Peyer's patch (tissue), 4 donors: ENCODE data around the gene CASS4. TPM values are rescaled to one million over a fixed set of nuclear protein-coding genes. Genes with fewer than 3 reads are reported as not detected.

Experiments
- DNase-seq, 3 donors: peaks; one replicate each; pipeline ENCODE4 v3.0.0-alpha.2; 2017 to 2019
- H3K27ac ChIP-seq, 4 donors: fragments of 200-600 bp; sonication (generic); one replicate each; pipeline ENCODE4 v1.5.1; 2016 to 2019
- H3K27me3 ChIP-seq, 2 donors: fragments of 200-600 bp; sonication (generic); one replicate each; pipeline ENCODE4 v1.5.1; 2019
- H3K36me3 ChIP-seq, 3 donors: fragments of 200-600 bp; sonication (generic); one replicate each; pipeline ENCODE4 v1.5.1; 2016 to 2019
- H3K4me1 ChIP-seq, 4 donors: fragments of 200-600 bp; sonication (generic); one replicate each; pipeline ENCODE4 v1.5.1; 2016 to 2019
- H3K4me3 ChIP-seq, 4 donors: fragments of 200-600 bp; sonication (generic); 1 replicate in 3 of 4; 2 replicates in 1 of 4; pipeline ENCODE4 v1.5.1; 2016 to 2019; ENCODE audit warnings: mild to moderate bottlenecking in 1 of 4
- H3K9me3 ChIP-seq, 4 donors: fragments of 200-600 bp; sonication (generic); one replicate each; pipeline ENCODE4 v1.5.1; 2016 to 2019; ENCODE audit warnings: mild to moderate bottlenecking in 1 of 4
- CTCF ChIP-seq, 6 experiments: fragments of 450-650 bp in 4 of 6; fragments of 200-600 bp in 2 of 6; sonication (generic) in 1 of 6; IDR thresholded peaks; one replicate each; pipeline ENCODE4 v1.5.1; 2017 to 2019; ENCODE audit warnings: antibody characterized with exemption in 6 of 6, mild to moderate bottlenecking in 3 of 6, moderate library complexity in 1 of 6
- POLR2A ChIP-seq, 2 donors: fragments of 450-650 bp; IDR thresholded peaks; one replicate each; pipeline ENCODE4 v1.5.1; 2017; ENCODE audit warnings: antibody characterized with exemption in 2 of 2, mild to moderate bottlenecking in 2 of 2, moderate library complexity in 2 of 2
- total RNA-seq, 4 donors: library from RNA; depleted of rRNA; stranded (reverse); fragments of >200 nt; gene quantifications; one replicate each; pipeline ENCODE4 v1.1.0, GENCODE V29; 2016

The CASS4 gene
- total RNA-seq, 4 donors from 2014 or later, result 0.47 to 3.3 (median 1.2) TPM

GRCh38 chr20:56468316-56469076, 56.4 kb downstream of the CASS4 start, which contains the start of gene RTF2:
Gene RTF2, plus strand, starts transcription at chr20:56468627. Its CDS starts 71 bp downstream, at chr20:56468698.
- Histone ChIP-seq H3K27ac (peak within 1 kb of the TSS; percentile 80 to 88 (median 84)), H3K27me3 (no peaks in the 10 kb centered on the region), H3K4me1 (peaks cover 0 to 12% (median 5%) of the 10 kb centered on the region in 4 donors), H3K4me3 (peak within 1 kb of the TSS; percentile 60 to 76 (median 74)), H3K9me3 (no peaks in the 10 kb centered on the region), H3K36me3 (peaks cover 0 to 9% (median 0%) of the 10 kb centered on the region in 3 donors)
- peak; percentile 90 to 97 (median 96) for DNase-seq
- TF ChIP-seq CTCF (IDR thresholded peaks at IDR 0.05) (no peak), POLR2A (IDR thresholded peaks at IDR 0.05) (peak; percentile 54 to 64)

- peak overlapping the region; percentile 80 to 88 (median 84) for H3K27ac ChIP-seq
- TF ChIP-seq POLR2A (IDR thresholded peaks at IDR 0.05) (no peak), CTCF (IDR thresholded peaks at IDR 0.05) (no peak)
These were observed 57.0 kb downstream of the CASS4 start for GRCh38 chr20:56469077-56469449.

GRCh38 chr20:56483970-56484369, 71.9 kb downstream of the CASS4 start:
- H3K9me3 ChIP-seq, result no peaks in the 10 kb centered on the region
- H3K36me3 ChIP-seq, result peaks cover 0 to 90% (median 3%) of the 10 kb centered on the region in 3 donors
- TF ChIP-seq POLR2A (IDR thresholded peaks at IDR 0.05), result no peak
- TF ChIP-seq CTCF (IDR thresholded peaks at IDR 0.05), result no peak
- no peaks in the 10 kb centered on the region for H3K4me1 ChIP-seq
- H3K27me3 ChIP-seq, result no peaks in the 10 kb centered on the region
- H3K4me3 ChIP-seq, result no peak overlapping the region
- peak in 1 of 3 donors; percentile 23 for DNase-seq
- no peak overlapping the region for H3K27ac ChIP-seq

More at GRCh38 chr20:56469077-56469449, 57.0 kb downstream of the CASS4 start:
- no peaks in the 10 kb centered on the region for H3K27me3 ChIP-seq
- no peaks in the 10 kb centered on the region for H3K9me3 ChIP-seq
- H3K4me3 ChIP-seq, result peak overlapping the region; percentile 60 to 76 (median 74)
- DNase-seq, result no peak
- peaks cover 0 to 15% (median 0%) of the 10 kb centered on the region in 3 donors for H3K36me3 ChIP-seq
- peaks cover 0 to 12% (median 5%) of the 10 kb centered on the region in 4 donors for H3K4me1 ChIP-seq

DNA sequence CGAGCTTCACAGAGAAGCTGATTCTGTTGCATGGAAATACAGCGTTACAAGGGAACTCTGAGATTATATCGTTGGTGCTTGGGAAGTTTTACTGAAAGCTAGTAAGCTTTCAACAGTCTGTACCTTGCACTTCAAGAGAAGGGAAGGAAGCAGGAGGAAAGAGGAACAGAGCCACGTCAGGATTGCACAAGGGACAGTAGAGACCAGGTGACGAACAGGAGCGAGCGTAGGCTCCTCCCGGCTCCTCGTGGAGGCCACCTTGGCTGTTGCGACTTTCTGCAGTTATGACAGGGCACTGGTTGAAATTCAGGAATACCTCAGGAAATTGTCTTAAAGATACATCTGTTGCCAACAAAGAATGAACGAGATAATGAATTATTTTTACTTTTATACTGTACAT, 75.2 kb downstream of the CASS4 start:
- Histone ChIP-seq H3K4me3 (no peak overlapping the region), H3K27ac (no peak overlapping the region), H3K9me3 (no peaks in the 10 kb centered on the region), H3K4me1 (no peaks in the 10 kb centered on the region), H3K36me3 (peaks cover 0 to 88% (median 3%) of the 10 kb centered on the region in 3 donors), H3K27me3 (no peaks in the 10 kb centered on the region)
- no peak for DNase-seq
- TF ChIP-seq POLR2A (IDR thresholded peaks at IDR 0.05) (no peak), CTCF (IDR thresholded peaks at IDR 0.05) (no peak)

GRCh38 chr20:56488566-56488965, 76.5 kb downstream of the CASS4 start:
- DNase-seq, result no peak
- no peak overlapping the region for H3K27ac ChIP-seq
- no peak for TF ChIP-seq POLR2A (IDR thresholded peaks at IDR 0.05)
- no peak for TF ChIP-seq CTCF (IDR thresholded peaks at IDR 0.05)
- H3K36me3 ChIP-seq, result peaks cover 0 to 91% (median 3%) of the 10 kb centered on the region in 3 donors
- no peaks in the 10 kb centered on the region for H3K27me3 ChIP-seq
- H3K9me3 ChIP-seq, result no peaks in the 10 kb centered on the region
- no peaks in the 10 kb centered on the region for H3K4me1 ChIP-seq
- no peak overlapping the region for H3K4me3 ChIP-seq
